Small intestine (tissue), 7 donors: ENCODE data around the gene APBB1IP. TPM values are rescaled to one million over a fixed set of nuclear protein-coding genes. Genes with fewer than 3 reads are reported as not detected.

Experiments used
- DNase-seq, 2 donors: peaks; one replicate each; pipeline versions ENCODE4 v3.0.0 to v3.0.0-alpha.2; 2013
- FAIRE-seq: peaks from 2 replicates; lab custom pipeline; 2012; peaks lifted over from hg19 to GRCh38; lab: Jason Lieb, UNC
- H3K27ac ChIP-seq, 3 donors: one replicate each; pipeline ENCODE4 v1.5.1; 2013; ENCODE audit warnings: low read length in 2 of 3, mild to moderate bottlenecking in 2 of 3, control low read depth in 1 of 3, inconsistent platforms in 1 of 3, low read depth in 1 of 3, moderate library complexity in 1 of 3
- H3K27me3 ChIP-seq, 3 donors: one replicate each; pipeline ENCODE4 v1.6.1; 2013; ENCODE audit warnings: low read length in 3 of 3, inconsistent platforms in 1 of 3; ENCODE audit not compliant: control insufficient read depth in 3 of 3, insufficient read depth in 3 of 3
- H3K36me3 ChIP-seq, 3 donors: one replicate each; pipeline ENCODE4 v1.6.1; 2013; ENCODE audit warnings: low read length in 3 of 3, inconsistent platforms in 1 of 3, low read depth in 1 of 3, mild to moderate bottlenecking in 1 of 3, moderate library complexity in 1 of 3; ENCODE audit not compliant: control insufficient read depth in 3 of 3, insufficient read depth in 2 of 3
- H3K4me1 ChIP-seq, 3 donors: one replicate each; pipeline ENCODE4 v1.6.1; 2013; ENCODE audit warnings: low read length in 2 of 3, inconsistent platforms in 1 of 3, low read depth in 1 of 3, mild to moderate bottlenecking in 1 of 3, moderate library complexity in 1 of 3; ENCODE audit not compliant: control insufficient read depth in 3 of 3, insufficient read depth in 2 of 3
- H3K4me3 ChIP-seq, 3 donors: one replicate each; pipeline ENCODE4 v1.5.1; 2013; ENCODE audit warnings: low read length in 3 of 3, control low read depth in 1 of 3, inconsistent platforms in 1 of 3, low read depth in 1 of 3, mild to moderate bottlenecking in 1 of 3, moderate library complexity in 1 of 3
- H3K9me3 ChIP-seq, 2 donors: one replicate each; pipeline ENCODE4 v1.6.1; 2013; ENCODE audit warnings: low read depth in 1 of 2, low read length in 1 of 2; ENCODE audit not compliant: control insufficient read depth in 2 of 2, insufficient read depth in 1 of 2
- WGBS, 3 donors: extraction: QIAGEN DNeasy Blood & Tissue Kit; methylation state at CpG; one replicate each; pipeline ENCODE4 v1.1.7; 2013; 5-methylcytosine and 5-hydroxymethylcytosine counted together
- polyA plus RNA-seq, 4 donors: library from polyadenylated mRNA; stranded (reverse) in 3 of 4; unstranded in 1 of 4; fragments of 200-250 nt in 3 of 4; fragments of 120-200 nt in 1 of 4; gene quantifications; one replicate each; pipeline versions ENCODE4 v1.2.1 to v1.2.3, GENCODE V29; 2013
- donor health status: healthy with polysubstance abuse.
- donor health status: control.
- donor health status: control.
- donor health status: Bipolar disorder and iron deficiency.
- donor health status: healthy.

Gene APBB1IP
- polyA plus RNA-seq, 4 donors, result 1.1 to 4.6 (median 2.9) TPM

GRCh38 chr10:26436848-26437247, 1.3 kb upstream of the APBB1IP start:
- 38 to 65% (median 52%) methylated on average over 2 of the region's 2 CpGs for WGBS, 3 donors
- no peaks in the 10 kb centered on the region for H3K9me3 ChIP-seq
- H3K27me3 ChIP-seq, result peaks cover 0 to 16% (median 6%) of the 10 kb centered on the region in 3 donors
- H3K27ac ChIP-seq, result peak overlapping the region in 1 of 3 donors; percentile 58
- no peaks in the 10 kb centered on the region for H3K4me1 ChIP-seq
- no peak for DNase-seq
- no peak overlapping the region for H3K4me3 ChIP-seq
- H3K36me3 ChIP-seq, result no peaks in the 10 kb centered on the region
- no peak for FAIRE-seq

GRCh38 chr10:26438534-26439341, 597 bp downstream of the APBB1IP start:
- Histone ChIP-seq H3K4me1 (no peaks in the 10 kb centered on the region), H3K9me3 (no peaks in the 10 kb centered on the region), H3K27ac (peak overlapping the region in 2 of 3 donors; percentile 80 to 84), H3K4me3 (peak overlapping the region; percentile 4 to 64 (median 59)), H3K27me3 (peaks cover 0 to 16% (median 6%) of the 10 kb centered on the region in 3 donors), H3K36me3 (no peaks in the 10 kb centered on the region)
- WGBS, 3 donors, result 3 to 14% (median 14%) methylated on average over 55 to 59 of the region's 59 CpGs
- peak in 1 of 2 donors; percentile 33 for DNase-seq
- FAIRE-seq, result no peak

- Histone ChIP-seq H3K27ac (peak overlapping the region in 2 of 3 donors; percentile 56 to 80), H3K36me3 (no peaks in the 10 kb centered on the region), H3K9me3 (no peaks in the 10 kb centered on the region), H3K4me3 (peak overlapping the region in 2 of 3 donors; percentile 59 to 64), H3K27me3 (peaks cover 0 to 16% (median 6%) of the 10 kb centered on the region in 3 donors), H3K4me1 (no peaks in the 10 kb centered on the region)
- no peak for FAIRE-seq
- no peak for DNase-seq
- 59 to 70% (median 59%) methylated on average over 14 of the region's 14 CpGs for WGBS, 3 donors
Observed at GRCh38 chr10:26439406-26440087, 1.4 kb downstream of the APBB1IP start.

- DNase-seq (no peak), FAIRE-seq (no peak)
- Histone ChIP-seq H3K9me3 (no peaks in the 10 kb centered on the region), H3K27ac (no peak overlapping the region), H3K4me3 (no peak overlapping the region), H3K4me1 (no peaks in the 10 kb centered on the region), H3K36me3 (no peaks in the 10 kb centered on the region), H3K27me3 (peaks cover 0 to 16% (median 6%) of the 10 kb centered on the region in 3 donors)
- 9 to 20% (median 9%) methylated on average over 1 of the region's 1 CpG for WGBS, 3 donors
Observed at GRCh38 chr10:26440088-26440470, 1.9 kb downstream of the APBB1IP start.

GRCh38 chr10:26441491-26442214, 3.5 kb downstream of the APBB1IP start:
- no peak for DNase-seq
- H3K36me3 ChIP-seq, result no peaks in the 10 kb centered on the region
- H3K4me1 ChIP-seq, result no peaks in the 10 kb centered on the region
- peak overlapping the region in 1 of 3 donors; percentile 30 for H3K4me3 ChIP-seq
- FAIRE-seq, result no peak
- H3K9me3 ChIP-seq, result no peaks in the 10 kb centered on the region
- 57 to 80% (median 74%) methylated on average over 7 of the region's 7 CpGs for WGBS, 3 donors
- H3K27ac ChIP-seq, result peak overlapping the region in 2 of 3 donors; percentile 64 to 74
- peaks cover 0 to 16% (median 6%) of the 10 kb centered on the region in 3 donors for H3K27me3 ChIP-seq

- no peaks in the 10 kb centered on the region for H3K9me3 ChIP-seq
- FAIRE-seq (no peak), DNase-seq (no peak)
- H3K4me1 ChIP-seq, result no peaks in the 10 kb centered on the region
- no peaks in the 10 kb centered on the region for H3K27me3 ChIP-seq
- no peaks in the 10 kb centered on the region for H3K36me3 ChIP-seq
- WGBS, 3 donors, result 71 to 79% (median 71%) methylated on average over 8 of the region's 8 CpGs
- H3K4me3 ChIP-seq, result no peak overlapping the region
- peak overlapping the region in 2 of 3 donors; percentile 20 to 24 for H3K27ac ChIP-seq
Observed at GRCh38 chr10:26445411-26446031, 7.4 kb downstream of the APBB1IP start.

- Histone ChIP-seq H3K9me3 (no peaks in the 10 kb centered on the region), H3K27me3 (no peaks in the 10 kb centered on the region), H3K4me3 (no peak overlapping the region), H3K4me1 (no peaks in the 10 kb centered on the region), H3K36me3 (no peaks in the 10 kb centered on the region), H3K27ac (peak overlapping the region in 2 of 3 donors; percentile 30 to 32)
- FAIRE-seq, result no peak
- DNase-seq, result no peak
- 53 to 68% (median 62%) methylated on average over 5 of the region's 5 CpGs for whole genome bisulfite sequencing, 3 donors
Observed at GRCh38 chr10:26446258-26446657, 8.1 kb downstream of the APBB1IP start.

- Histone ChIP-seq H3K36me3 (no peaks in the 10 kb centered on the region), H3K27ac (peak overlapping the region in 2 of 3 donors; percentile 3 to 51), H3K27me3 (no peaks in the 10 kb centered on the region), H3K4me1 (no peaks in the 10 kb centered on the region), H3K9me3 (no peaks in the 10 kb centered on the region), H3K4me3 (no peak overlapping the region)
- FAIRE-seq (no peak), DNase-seq (no peak)
Observed at GRCh38 chr10:26448292-26448691, 10.2 kb downstream of the APBB1IP start.
